Glutamatergic neuron (in vitro differentiated cells): Measurements from ENCODE around the gene SELENOW. TPM values are rescaled to one million over a fixed set of nuclear protein-coding genes. Genes with fewer than 3 reads are reported as not detected.

Source experiments
- DNase-seq: peaks from one replicate; pipeline ENCODE4 v3.0.0; 2022
- H3K27ac Mint-ChIP-seq: one replicate; pipeline ENCODE4 v1.8.0; 2020; ENCODE audit warnings: mild to moderate bottlenecking, mixed read lengths, inconsistent platforms; ENCODE audit not compliant: unreplicated experiment
- H3K27me3 Mint-ChIP-seq: one replicate; pipeline ENCODE4 v1.8.0; 2020; ENCODE audit warnings: mild to moderate bottlenecking, moderate library complexity, mixed read lengths, inconsistent platforms; ENCODE audit not compliant: unreplicated experiment
- H3K36me3 Mint-ChIP-seq: one replicate; pipeline ENCODE4 v1.8.0; 2020; ENCODE audit warnings: mild to moderate bottlenecking, mixed read lengths, inconsistent platforms; ENCODE audit not compliant: unreplicated experiment
- H3K4me1 Mint-ChIP-seq: one replicate; pipeline ENCODE4 v1.8.0; 2020; ENCODE audit warnings: mild to moderate bottlenecking, low read depth, mixed read lengths, inconsistent platforms; ENCODE audit not compliant: unreplicated experiment
- H3K4me3 Mint-ChIP-seq: one replicate; pipeline ENCODE4 v1.8.0; 2020; ENCODE audit warnings: mild to moderate bottlenecking, mixed read lengths, inconsistent platforms; ENCODE audit not compliant: unreplicated experiment
- H3K9me3 Mint-ChIP-seq: one replicate; pipeline ENCODE4 v1.8.0; 2020; ENCODE audit warnings: mild to moderate bottlenecking, moderate library complexity, mixed read lengths, inconsistent platforms; ENCODE audit not compliant: unreplicated experiment
- total RNA-seq: library from RNA; stranded (reverse); fragmentation: NEBNext Ultra II Directional; extraction: Animal tissue kit (Norgen Biotek cat#: 25700); gene quantifications from one replicate; pipeline ENCODE4 v1.2.1, GENCODE V29; 2021; ENCODE audit not compliant: unreplicated experiment
- TF ChIP-seq, protein P1 (sequence below): fragments of 200-600 bp; sonication (generic); IDR thresholded peaks from one replicate; pipeline ENCODE4 v1.5.0; 2021; ENCODE audit not compliant: partially characterized antibody, unreplicated experiment

Gene SELENOW
- total RNA-seq, 1 donor from 2014 or later: 291 TPM

DNA sequence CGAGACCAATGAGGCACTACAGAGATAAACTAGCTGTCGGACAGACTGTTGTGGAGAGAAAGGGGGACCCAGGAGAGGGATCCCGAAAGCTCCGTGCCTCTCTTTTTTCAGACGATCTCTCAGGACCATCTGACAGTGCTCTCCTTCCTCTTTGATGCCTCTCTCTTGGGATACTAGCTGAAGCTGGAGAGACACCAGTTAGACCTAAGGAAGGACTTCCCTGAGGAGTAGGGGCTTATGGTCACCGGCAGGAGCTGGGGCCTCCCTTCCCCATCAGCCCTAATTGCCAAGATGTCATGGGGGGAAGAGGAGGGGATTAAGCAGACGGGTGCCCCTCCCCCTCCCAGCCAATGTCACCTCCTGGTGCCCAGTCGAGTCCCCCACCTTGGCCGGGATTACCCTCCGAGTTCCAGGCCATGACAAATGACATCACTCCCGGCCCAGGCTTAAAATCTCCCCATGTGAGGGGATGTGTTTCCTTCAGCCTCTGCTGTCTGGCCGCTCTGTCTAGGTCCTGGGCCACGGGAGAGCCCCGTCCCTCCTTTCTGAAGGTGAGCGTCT is 43.0 kb downstream of the SELENOW start, which contains the start of gene CRX:
CRX (plus strand) TSS at position 478 of the 561 bp plus-strand sequence. CDS start 12,507 bp downstream, outside the sequence.
- Mint-ChIP-seq H3K36me3 (no peaks in the 10 kb centered on the region), H3K4me3 (no peak within 1 kb of the TSS), H3K9me3 (peaks cover 4% of the 10 kb centered on the region), H3K27ac (no peak within 1 kb of the TSS), H3K4me1 (peaks cover 8% of the 10 kb centered on the region), H3K27me3 (peaks cover 12% of the 10 kb centered on the region)
- DNase-seq: no peak
- TF ChIP-seq, protein P1, sequence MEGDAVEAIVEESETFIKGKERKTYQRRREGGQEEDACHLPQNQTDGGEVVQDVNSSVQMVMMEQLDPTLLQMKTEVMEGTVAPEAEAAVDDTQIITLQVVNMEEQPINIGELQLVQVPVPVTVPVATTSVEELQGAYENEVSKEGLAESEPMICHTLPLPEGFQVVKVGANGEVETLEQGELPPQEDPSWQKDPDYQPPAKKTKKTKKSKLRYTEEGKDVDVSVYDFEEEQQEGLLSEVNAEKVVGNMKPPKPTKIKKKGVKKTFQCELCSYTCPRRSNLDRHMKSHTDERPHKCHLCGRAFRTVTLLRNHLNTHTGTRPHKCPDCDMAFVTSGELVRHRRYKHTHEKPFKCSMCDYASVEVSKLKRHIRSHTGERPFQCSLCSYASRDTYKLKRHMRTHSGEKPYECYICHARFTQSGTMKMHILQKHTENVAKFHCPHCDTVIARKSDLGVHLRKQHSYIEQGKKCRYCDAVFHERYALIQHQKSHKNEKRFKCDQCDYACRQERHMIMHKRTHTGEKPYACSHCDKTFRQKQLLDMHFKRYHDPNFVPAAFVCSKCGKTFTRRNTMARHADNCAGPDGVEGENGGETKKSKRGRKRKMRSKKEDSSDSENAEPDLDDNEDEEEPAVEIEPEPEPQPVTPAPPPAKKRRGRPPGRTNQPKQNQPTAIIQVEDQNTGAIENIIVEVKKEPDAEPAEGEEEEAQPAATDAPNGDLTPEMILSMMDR: no peak

DNA sequence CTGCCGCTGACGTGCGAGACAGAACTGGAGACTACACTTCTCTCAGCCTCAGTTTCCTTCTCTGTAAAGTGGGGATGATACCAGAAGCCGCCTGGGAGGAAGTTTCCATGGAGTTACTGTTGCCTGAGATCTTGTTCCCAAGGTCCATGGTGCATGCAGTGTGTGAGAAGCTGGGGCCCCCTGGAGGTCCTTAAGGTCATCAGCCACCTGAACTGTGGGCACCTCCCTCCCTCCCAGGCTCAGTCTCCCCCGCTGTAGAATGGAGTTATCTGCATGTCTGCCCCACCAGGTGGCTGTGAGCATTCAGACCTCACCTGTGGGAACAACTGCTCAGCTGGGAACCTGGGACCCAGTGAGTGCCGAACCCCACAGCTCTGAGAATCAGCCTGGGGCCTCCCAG is 45.9 kb downstream of the SELENOW start:
- no peaks in the 10 kb centered on the region for H3K9me3 Mint-ChIP-seq
- no peak for DNase-seq
- H3K4me3 Mint-ChIP-seq: no peak overlapping the region
- peaks cover 11% of the 10 kb centered on the region for H3K4me1 Mint-ChIP-seq
- TF ChIP-seq, protein P1: no peak
- no peak overlapping the region for H3K27ac Mint-ChIP-seq
- peaks cover 10% of the 10 kb centered on the region for H3K27me3 Mint-ChIP-seq
- H3K36me3 Mint-ChIP-seq: no peaks in the 10 kb centered on the region

DNA sequence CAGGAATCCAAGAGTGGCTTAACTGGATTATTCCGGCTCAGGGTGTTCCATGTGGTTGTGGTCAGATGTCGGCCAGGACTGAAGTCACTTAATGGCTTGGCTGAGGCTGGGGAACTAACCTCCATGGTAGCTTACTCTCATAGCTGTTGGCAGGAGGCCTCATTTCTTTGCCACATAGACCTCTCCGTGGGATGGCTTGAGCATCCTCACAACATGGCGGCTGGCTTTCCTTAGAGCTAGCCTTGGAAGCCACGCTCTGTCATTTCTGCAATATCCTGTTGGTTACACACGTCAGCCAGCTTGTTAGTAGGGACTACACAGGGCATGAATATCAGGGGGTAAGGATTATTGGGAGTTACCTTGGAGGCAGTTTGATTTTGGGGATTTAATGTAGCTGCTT is 48.3 kb downstream of the SELENOW start:
- Mint-ChIP-seq H3K27ac (no peak overlapping the region), H3K36me3 (no peaks in the 10 kb centered on the region), H3K9me3 (no peaks in the 10 kb centered on the region), H3K4me3 (no peak overlapping the region), H3K27me3 (peaks cover 4% of the 10 kb centered on the region), H3K4me1 (peaks cover 4% of the 10 kb centered on the region)
- no peak for DNase-seq
- TF ChIP-seq, protein P1: no peak

DNA sequence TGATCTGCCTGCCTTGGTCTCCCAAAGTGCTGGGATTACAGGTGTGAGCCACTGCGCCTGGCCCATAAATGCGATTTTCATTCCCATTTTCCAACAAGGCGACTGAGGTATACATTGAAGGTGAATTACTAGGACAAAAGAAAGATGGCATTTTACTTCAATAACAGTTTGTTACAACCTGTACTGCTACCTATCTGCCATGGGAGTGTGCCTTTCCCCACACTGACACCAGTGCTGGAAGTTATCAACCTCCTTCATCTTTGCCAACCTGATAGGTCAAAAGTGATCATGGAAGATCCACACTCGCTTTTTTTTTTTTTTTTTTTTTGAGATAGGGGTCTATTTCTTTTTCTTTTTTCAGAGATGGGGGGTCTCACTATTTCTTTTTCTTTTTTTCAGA is 54.2 kb downstream of the SELENOW start:
- Mint-ChIP-seq H3K9me3 (no peaks in the 10 kb centered on the region), H3K4me3 (no peak overlapping the region), H3K27ac (no peak overlapping the region), H3K27me3 (no peaks in the 10 kb centered on the region), H3K4me1 (peaks cover 4% of the 10 kb centered on the region), H3K36me3 (no peaks in the 10 kb centered on the region)
- TF ChIP-seq, protein P1: no peak
- no peak for DNase-seq

Other genes with a start within 250 kb of the SELENOW start
- gene ZNF541, start 205.6 kb upstream of the SELENOW start, total RNA-seq: not detected
- 55.5 TPM for gene BICRA, start 169.6 kb upstream of the SELENOW start, total RNA-seq
- gene EHD2, start 65.3 kb upstream of the SELENOW start, total RNA-seq: 7.6 TPM
- gene NOP53, start 33.2 kb upstream of the SELENOW start, total RNA-seq: 163 TPM
- not detected for gene TPRX1, start 25.8 kb downstream of the SELENOW start, total RNA-seq
- not detected for gene CRX, start 43.2 kb downstream of the SELENOW start, total RNA-seq
- gene TPRX2, start 80.5 kb downstream of the SELENOW start, total RNA-seq: not detected
- not detected for gene SULT2A1, start 107.6 kb downstream of the SELENOW start, total RNA-seq
- not detected for gene BSPH1, start 213.5 kb downstream of the SELENOW start, total RNA-seq
- not detected for gene ELSPBP1, start 215.9 kb downstream of the SELENOW start, total RNA-seq